T-helper 9 cell (primary cell): ENCODE data around the gene ZNF44.
"Not testable (repeated sequence)": the region's sequence is repeated elsewhere in the genome, so short reads cannot be mapped to it uniquely, and the experiment has no call there.

Source experiments
- DNase-seq: peaks from one replicate; pipeline ENCODE4 v3.0.0-alpha.2; 2020
- total RNA-seq, 2 donors: gene quantifications; one replicate each; lab custom pipeline; 2026; lab: John Stamatoyannopoulos, UW

The ZNF44 gene
- 74.6 to 91.2 reads per million in 2 donors for total RNA-seq

DNA sequence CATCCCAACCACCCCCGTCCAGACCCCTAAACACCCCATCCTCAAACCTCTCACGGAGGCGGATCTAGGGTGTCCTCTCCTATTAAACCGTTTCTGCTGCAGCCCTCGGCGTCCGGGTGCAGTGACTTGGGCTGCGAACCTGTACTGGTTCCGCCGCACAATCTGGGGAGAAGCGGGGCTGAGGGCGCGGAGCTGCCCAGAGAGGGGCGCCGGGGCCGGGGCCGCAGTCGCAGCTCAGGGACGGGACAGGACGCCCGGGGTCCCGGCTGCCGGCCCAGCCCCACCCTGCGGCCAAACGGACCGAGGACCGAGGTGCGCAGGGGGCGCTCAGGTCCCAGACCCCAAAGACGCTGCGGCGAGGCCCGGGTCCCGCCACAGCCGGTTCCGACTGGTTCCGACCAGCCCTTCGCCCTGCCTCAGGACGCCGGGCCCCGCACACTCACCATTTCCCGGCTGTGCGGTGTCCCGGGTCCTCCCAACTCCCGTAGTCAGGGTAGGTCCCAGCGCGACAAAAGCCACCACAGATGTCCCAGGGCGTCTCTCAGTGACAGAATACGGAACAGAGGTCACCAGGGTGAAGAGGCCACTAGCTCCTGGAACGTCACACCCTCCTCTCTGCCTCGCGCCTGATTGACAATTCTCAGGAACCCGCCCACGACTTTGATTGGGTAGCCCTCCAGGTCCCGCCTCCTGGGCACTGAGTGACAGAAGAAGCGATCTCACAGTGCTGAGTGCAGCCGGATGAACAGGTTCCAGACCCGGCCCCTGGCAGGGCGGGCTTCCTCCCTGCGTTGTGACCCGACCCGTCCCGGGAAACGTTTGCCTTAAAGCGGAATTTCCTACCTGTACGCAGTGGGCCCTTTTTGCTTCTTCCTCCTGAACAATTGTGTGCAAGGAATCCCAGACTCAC is at the start of gene ZNF44:
Gene ZNF44 (minus strand): TSS at position 635 of the 910 bp plus-strand sequence. CDS start 189 bp downstream, at position 446.
- DNase-seq: peak; percentile 89

DNA sequence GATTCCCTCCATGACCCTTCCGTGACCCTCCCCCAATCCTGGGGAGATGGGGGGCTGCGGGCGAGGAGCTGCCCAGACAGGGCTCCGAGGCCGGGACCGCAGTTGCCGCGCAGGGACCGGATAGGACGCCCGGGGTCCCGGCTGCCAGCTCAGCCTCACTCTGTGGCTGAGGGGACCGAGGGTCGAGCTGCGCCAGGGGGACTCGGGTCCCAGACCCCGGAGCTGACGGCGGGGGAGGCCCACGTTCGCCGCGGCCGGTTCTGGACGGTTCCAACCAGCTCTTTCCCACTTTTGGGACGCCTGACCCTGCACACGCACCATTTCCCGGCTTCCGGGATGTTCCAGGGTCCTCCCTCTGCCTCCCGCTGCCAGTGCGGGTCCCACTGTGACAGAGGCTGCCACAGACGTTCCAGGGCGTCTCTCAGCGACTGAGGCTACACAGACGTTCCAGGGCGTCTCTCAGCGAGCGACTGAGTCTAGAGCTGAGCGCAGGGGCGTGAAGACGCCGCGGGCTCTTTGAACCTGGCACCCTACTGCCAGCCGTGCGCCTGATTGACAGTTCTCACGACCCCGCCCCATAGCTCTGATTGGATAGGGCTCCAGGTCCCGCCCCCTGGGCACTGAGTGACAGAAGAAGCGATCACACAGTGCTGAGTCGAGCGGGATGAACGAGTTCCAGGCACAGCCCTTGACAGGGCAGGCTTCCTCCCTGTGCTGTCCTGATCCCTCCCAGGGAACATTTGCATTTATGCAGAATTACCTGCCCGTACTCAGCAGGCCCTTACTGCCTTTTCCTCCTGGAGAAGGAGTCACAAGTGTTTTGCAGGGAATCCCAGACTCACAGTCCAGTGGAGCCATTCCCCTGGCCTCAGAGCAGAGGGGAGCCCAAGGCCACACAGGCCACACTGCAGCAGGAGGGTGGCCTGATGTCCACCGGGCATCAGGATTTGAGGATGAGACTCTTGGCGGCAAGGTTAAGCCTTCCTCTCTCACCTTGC is 38.8 kb upstream of the ZNF44 start, which contains the start of gene ZNF563:
Gene ZNF563 (minus strand): TSS at position 472 of the 998 bp plus-strand sequence. CDS start 151 bp downstream, at position 321.
- DNase-seq: peak; percentile 92

DNA sequence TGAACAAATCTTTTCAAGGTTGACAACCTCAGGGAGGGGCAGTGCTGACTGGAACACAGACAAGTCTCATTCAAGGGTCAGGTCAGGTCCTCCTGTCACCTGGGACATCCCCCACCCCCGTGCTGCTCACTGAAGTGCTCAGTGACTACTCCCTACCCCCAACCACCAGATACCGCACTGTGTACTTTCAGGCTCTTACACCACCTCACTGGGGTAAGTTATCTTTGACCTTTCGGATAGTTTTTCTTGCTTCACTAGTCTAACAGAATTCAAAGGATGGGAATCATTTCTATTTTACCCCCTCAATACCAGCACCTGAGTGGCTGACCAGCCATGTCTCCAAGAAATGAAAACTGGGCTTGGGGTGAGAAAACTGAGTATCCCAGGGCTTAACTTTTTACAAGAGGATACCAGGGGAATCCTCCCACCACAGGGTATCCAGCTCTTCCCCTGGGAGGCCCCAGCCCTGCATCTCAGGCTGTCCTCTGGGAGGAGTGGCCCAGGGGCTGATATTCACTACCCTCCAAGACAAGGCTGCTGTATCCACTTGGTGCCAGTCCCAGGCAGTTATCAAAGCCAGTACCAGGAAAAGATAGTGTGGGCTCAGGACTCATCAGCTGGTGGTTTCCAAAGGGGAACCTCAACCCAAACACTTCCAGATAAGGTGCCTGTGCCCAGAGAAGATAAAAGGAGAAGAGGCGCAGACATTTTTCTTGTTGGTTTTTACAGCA is 36.7 kb upstream of the ZNF44 start:
- peak; percentile 18 for DNase-seq

GRCh38 chr19:12330340-12330739 is 35.7 kb upstream of the ZNF44 start:
- no peak for DNase-seq

DNA sequence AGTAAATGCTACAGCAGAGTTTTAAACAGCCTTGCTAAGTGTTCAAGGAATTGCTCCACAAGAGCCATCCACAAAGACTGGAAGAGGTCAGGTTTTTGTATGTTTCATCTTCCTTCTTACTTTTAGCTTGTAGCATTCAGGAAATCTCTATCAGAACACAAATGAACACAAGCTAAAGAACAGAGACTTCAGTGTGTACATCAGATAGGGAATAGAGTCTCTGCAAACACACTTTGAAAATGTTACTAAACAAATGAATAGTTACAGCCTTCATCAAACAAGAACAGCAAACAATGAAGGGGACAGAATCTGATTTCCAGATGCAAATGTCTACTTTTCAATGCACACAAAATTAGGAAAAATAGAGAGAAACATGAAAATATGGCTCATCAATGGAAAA is 31.0 kb upstream of the ZNF44 start:
- DNase-seq: no peak

- no peak for DNase-seq
Measured at GRCh38 chr19:12318782-12319413, 24.2 kb upstream of the ZNF44 start.

DNA sequence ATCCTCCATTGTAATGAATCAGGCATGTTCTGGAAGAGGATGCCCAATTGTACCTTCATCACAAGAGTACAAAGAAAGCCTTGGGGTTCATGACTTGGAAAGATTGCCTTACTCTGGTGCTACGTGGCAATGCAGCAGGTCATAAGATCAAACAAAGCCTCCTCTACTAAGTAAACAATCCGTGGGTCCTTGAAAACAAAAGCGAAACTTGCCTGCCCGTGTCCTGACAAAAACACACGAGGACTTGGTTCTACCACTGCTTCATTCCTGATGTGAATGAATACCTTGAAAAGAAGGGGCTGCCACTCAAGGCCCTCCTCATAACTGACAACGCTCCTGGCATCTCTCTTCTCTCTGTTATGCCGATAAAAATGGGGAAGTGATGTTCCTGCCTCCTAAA is 19.9 kb upstream of the ZNF44 start:
- DNase-seq: no peak

- not testable (repeated sequence) for DNase-seq
Measured at GRCh38 chr19:12308891-12309290, 14.2 kb upstream of the ZNF44 start.

DNA sequence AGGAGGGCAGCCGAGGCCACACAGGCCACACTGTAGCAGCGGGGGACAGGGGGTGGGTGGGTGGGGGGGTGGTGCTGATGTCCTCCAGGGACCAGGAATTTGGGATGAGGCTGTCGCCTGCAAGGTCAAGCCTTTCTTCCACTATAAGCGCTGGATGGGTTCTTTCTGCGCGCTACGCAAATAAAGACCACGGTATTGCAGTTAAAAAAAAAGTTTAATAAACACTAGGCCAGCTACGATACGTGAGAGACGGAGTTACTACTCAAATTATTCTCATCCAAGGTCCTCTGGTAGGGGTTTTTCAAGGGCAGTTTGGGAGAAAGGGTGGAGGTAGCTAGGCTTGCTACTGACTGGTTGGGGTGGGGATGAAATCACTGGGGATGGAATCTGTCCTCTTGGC is 508 bp upstream of the ZNF44 start:
- DNase-seq: no peak

DNA sequence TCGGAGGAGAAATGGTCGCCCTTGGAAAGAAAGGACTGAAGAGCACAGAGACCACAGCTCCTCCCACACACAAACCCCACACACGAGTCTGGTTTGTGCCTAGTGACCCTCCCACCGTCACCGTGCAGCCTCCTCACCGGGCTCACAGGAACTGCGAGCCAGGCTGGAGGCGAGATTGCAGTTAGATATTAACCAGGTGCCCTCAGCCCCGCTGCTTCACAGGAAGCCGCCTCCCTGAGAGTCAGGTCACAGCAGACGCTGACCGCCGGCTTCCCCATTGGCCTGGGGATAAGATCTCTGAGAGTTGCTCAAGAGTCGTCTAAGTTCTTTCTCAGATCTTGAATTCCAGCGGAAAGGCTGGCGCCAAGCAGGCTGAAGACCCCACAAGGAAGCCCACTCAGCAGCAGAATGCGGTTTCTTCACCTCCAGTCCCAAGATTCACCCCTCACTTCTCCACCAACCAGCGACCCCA is 870 bp downstream of the ZNF44 start:
- peak; percentile 34 for DNase-seq

DNA sequence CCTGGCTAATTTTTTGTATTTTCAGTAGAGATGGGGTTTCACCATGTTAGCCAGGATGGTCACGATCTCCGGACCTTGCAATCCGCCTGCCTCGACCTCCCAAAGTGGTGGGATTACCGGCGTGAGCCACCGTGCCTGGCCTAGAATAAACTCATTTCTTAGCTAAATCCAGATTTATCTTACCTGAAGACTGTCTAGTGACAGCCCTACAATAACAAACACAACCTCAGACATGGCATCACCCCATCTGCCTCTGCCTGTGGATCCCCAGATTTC is 5.0 kb downstream of the ZNF44 start:
- no peak for DNase-seq

- no peak for DNase-seq
Measured at GRCh38 chr19:12287958-12288500, 6.7 kb downstream of the ZNF44 start.

- DNase-seq: no peak
Measured at GRCh38 chr19:12284631-12285030, 10.1 kb downstream of the ZNF44 start.

GRCh38 chr19:12284226-12284625 is 10.5 kb downstream of the ZNF44 start:
- DNase-seq: no peak

- no peak for DNase-seq
Measured at GRCh38 chr19:12278713-12279112, 16.0 kb downstream of the ZNF44 start.

DNA sequence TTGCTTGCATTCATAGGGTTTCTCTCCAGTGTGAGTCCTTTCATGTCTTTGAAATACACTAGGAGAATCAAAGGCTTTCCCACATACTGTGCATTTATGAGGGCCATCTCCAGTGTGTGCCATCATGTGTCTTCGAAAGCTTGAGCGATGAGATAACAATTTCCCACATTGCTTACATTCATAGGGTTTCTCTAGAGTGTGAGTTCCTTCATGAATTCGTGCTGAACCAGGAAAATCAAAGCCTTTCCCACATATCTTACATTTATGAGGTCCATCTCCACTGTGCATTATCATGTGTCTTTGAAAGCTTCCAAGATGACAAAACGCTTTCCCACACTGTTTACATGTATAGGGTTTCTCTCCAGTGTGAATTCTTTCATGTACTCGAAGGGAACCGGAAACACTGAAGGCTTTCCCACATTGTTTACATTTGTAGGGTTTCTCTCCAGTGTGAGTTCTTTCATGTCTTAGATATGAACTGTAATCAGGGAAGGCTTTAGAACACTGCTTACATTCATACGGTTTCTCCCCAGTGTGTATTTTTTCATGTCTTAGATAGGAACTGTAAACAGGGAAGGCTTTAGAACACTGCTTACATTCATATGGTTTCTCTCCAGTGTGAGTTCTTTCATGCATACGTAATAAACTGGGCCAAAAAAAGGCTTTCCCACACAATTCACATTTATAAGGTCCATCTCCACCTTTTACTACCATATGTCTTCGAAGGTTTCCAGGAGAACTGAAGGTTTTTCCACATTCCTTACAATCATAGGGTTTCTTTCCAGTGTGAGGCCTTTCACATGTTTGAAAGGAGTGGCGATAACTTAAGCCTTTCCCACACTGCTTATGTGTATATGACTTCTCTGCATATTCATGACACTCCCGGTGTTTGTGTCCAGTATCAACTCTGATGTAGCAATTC is 21.4 kb downstream of the ZNF44 start:
- no peak for DNase-seq

GRCh38 chr19:12272386-12272785 is 22.3 kb downstream of the ZNF44 start:
- no peak for DNase-seq

- DNase-seq: no peak
Measured at GRCh38 chr19:12270854-12271253, 23.8 kb downstream of the ZNF44 start.

GRCh38 chr19:12265921-12266704 is 28.6 kb downstream of the ZNF44 start:
- no peak for DNase-seq

DNA sequence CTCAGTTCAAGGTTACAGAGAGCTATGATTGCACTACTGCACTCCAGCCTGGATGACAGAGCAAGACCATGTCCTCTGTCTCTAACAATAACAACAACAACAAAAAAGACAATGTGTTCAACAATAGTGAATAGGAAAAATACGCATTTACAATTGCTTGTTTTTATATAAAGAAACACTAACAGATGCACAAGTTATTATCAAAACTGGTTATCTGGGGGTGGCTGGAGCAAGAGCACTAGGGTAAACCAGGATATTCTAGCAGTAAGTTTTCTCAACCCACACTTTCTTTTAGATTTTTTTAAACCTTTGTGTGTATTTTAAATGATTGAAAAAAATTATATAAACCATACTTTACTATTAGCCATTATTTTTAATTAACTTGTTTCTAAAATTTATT is 33.1 kb downstream of the ZNF44 start:
- DNase-seq: no peak
